Renal pelvis (tissue), 4 donors: ENCODE results near the gene CDC42SE2. TPM values are rescaled to one million over a fixed set of nuclear protein-coding genes. Genes with fewer than 3 reads are reported as not detected.
"Not testable (repeated sequence)": the region's sequence is repeated elsewhere in the genome, so short reads cannot be mapped to it uniquely, and the experiment has no call there.

Experiments
- DNase-seq: peaks from one replicate; pipeline ENCODE4 v3.0.0-alpha.2; 2013
- polyA plus RNA-seq, 3 donors: library from polyadenylated mRNA; unstranded; fragments of 120-200 nt; gene quantifications; one replicate each; pipeline ENCODE4 v1.2.1, GENCODE V29; 2013; ENCODE audit not compliant: insufficient read length in 3 of 3

Gene CDC42SE2
- polyA plus RNA-seq, 3 donors, result 44.2 to 54.0 (median 44.7) TPM

- DNase-seq, result no peak
Observed at GRCh38 chr5:131316026-131316425, 52.2 kb downstream of the CDC42SE2 start.

GRCh38 chr5:131316822-131317221 lies 53.0 kb downstream of the CDC42SE2 start:
- no peak for DNase-seq

- DNase-seq, result no peak
Observed at GRCh38 chr5:131318455-131318854, 54.6 kb downstream of the CDC42SE2 start.

- DNase-seq, result no peak
Observed at GRCh38 chr5:131321066-131321465, 57.2 kb downstream of the CDC42SE2 start.

GRCh38 chr5:131322926-131323325 lies 59.1 kb downstream of the CDC42SE2 start:
- no peak for DNase-seq

DNA sequence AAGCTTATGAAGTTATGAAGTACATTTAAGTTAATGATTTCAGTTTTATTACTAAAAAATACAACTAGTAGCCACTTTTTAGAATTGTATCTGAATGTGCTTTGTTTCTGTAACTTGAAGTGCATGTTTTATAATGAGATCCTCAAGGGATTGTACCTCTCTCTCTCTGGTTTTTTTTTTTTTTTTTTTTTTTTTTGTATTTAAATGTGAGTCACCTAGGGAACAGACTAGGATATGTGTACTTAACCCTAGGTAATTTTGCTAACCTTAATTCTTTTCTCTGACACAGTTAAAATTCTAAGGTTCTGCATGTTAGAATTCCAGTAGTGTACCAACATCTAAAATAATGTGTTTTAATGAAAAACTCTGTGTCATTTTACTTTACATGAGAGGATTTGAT lies 59.5 kb downstream of the CDC42SE2 start:
- DNase-seq, result no peak

GRCh38 chr5:131324303-131324702 lies 60.5 kb downstream of the CDC42SE2 start:
- DNase-seq, result no peak

- no peak for DNase-seq
Observed at GRCh38 chr5:131328536-131329285, 64.9 kb downstream of the CDC42SE2 start.

GRCh38 chr5:131329286-131329560 lies 65.4 kb downstream of the CDC42SE2 start:
- no peak for DNase-seq

- no peak for DNase-seq
Observed at GRCh38 chr5:131330031-131330430, 66.2 kb downstream of the CDC42SE2 start.

GRCh38 chr5:131335756-131336155 lies 71.9 kb downstream of the CDC42SE2 start:
- not testable (repeated sequence) for DNase-seq

GRCh38 chr5:131336801-131337200 lies 72.9 kb downstream of the CDC42SE2 start:
- not testable (repeated sequence) for DNase-seq

GRCh38 chr5:131337240-131338050 lies 73.6 kb downstream of the CDC42SE2 start:
- DNase-seq, result not testable (repeated sequence)

GRCh38 chr5:131338051-131338453 lies 74.2 kb downstream of the CDC42SE2 start:
- no peak for DNase-seq

- not testable (repeated sequence) for DNase-seq
Observed at GRCh38 chr5:131344288-131344687, 80.4 kb downstream of the CDC42SE2 start.

- not testable (repeated sequence) for DNase-seq
Observed at GRCh38 chr5:131346204-131346603, 82.4 kb downstream of the CDC42SE2 start.

GRCh38 chr5:131353991-131354390 lies 90.1 kb downstream of the CDC42SE2 start:
- no peak for DNase-seq

DNA sequence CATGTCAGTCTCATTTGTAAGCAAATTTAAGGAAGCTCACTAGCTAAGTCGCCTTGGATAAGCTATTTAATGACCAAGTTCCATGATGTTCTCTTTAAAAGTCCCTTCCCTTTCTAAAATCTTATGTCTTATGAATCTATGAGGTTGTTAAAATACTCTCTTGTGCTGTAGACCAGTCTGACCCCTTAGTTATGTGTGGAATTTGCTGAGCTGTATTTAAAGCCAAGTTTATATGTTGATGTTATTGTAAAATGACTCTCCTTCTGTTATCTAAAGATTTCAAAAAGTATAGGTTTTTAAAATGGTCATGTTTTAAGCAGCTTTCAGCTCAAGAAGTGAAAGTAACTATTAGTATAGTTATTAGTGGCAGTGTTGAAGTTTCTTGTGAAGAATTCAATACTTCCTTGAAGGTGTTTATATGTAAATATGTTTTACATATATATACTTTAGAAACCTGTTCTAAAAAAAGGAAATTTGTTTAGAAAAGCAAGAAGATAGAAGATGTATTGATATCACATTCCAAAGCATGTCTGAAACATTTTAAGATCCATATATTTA lies 92.2 kb downstream of the CDC42SE2 start:
- no peak for DNase-seq

GRCh38 chr5:131356619-131357018 lies 92.8 kb downstream of the CDC42SE2 start:
- DNase-seq, result no peak

DNA sequence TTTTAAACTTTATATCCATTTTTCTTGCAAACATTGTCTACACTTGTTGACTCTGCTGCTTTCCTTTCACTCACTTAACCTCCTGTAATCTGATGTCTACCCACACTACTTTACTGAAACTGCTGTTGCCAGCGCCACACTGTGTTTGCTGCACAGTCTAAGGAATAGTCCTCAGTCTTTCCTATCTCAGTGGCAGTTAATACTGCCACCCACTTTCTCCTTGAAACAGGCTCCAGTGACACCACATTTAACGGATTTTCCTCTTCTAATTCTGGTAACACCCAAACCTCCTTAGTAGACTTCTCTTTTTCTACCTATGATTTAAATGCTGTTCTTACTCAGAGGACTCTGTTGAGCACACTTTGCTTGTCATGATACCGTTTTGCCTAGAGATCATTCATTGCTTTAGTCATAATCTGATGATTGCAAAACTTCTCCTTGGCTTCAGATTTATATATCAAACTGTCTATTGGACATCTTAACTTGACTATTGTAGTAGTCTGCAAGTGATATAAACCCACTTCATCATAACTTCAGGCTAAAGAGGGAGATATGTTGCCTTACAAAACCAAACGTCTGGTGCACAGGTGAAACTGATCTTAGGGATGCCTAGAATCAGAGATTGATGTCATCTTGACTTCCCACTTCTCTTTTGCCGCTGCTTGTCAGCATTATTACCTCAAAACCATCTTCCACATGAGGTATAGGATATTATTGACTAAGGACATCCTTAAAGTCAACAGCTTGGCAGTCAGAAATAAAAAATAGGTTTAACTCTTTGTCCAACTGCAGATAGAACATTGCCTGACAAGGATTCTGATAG lies 94.1 kb downstream of the CDC42SE2 start:
- DNase-seq, result no peak

DNA sequence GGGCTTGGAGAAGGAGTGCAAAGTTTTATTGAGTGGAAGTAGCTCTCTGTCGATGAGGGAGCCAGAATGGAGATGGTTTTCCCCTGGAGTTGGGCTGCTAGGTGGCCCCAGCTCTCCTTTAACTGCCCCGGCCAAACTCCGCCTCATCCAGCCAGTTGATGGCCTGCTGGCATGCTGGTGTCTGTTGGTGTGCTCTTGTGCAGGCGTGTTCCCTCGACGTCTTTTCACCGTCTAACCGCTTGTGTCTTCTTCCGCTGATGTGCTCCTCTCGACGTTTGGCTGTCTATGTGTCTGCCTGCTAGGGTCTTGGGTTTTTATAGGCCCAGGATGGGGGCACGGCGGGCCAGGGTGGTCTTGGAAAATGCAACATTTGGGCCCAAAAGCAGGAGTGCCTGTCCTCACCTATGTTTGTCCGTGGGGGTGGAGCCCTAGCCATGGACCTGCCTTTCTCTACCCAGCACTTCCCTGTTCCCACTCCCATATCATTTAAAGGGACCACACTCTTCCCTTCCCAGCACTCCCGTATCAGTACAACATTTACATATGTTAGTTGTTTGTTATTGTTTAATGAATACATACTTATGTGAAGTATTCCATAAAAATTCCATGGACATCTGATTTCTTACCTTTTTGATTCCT lies 97.9 kb downstream of the CDC42SE2 start:
- no peak for DNase-seq
